ENCODE results near the gene CRYBG2. TPM values are rescaled to one million over a fixed set of nuclear protein-coding genes. Genes with fewer than 3 reads are reported as not detected.

The CRYBG2 gene
- total and polyA plus RNA-seq, 4 experiments from 2014 or later, result 0.27 to 6.7 (median 4.7) TPM

DNA sequence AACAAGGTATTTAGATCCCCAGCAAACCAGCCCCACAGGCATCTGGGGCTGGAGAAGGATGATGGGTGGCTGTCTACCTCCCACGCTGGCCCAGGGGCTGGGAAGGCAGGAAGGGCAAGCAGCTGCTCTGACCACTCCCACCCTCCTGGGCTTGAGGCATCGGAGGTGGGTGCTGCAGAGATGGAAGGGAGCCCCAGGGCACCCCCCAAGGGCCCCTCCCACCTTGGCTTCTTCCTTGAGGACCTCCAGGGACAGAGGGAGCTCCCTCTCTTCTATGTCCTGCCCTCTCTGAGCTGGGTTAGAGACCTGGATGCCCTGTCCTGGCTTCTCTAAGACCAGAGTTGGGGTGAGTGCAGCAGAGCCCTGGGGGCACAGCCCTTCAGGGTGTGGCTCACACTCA, 33.0 kb downstream of the CRYBG2 start:
- no peak for DNase-seq
- CTCF ChIA-PET (ENCODE audit: partially characterized antibody), result interaction anchor here (0.5 to 25.6 kb wide), 17 partner anchors 8 to 151 kb away, joined by 3 to 1027 read pairs (median 10); partner anchors contain the start of genes CEP85, SH3BGRL3, UBXN11 and ZNF593
- H3K27ac ChIP-seq (ENCODE audit: low read depth, low read length), result peak overlapping the region; percentile 69
- POLR2A ChIA-PET (ENCODE audit: partially characterized antibody), result interaction anchor here (0.7 to 33.0 kb wide), 20 partner anchors 12 to 209 kb away, joined by 3 to 3358 read pairs (median 8); partner anchors contain the start of genes CEP85, PDIK1L, SH3BGRL3 and UBXN11
- H3K36me3 ChIP-seq (ENCODE audit: insufficient read depth, low read length), result peaks cover 49% of the 10 kb centered on the region
- peaks cover 54% of the 10 kb centered on the region for H3K4me1 ChIP-seq (ENCODE audit: insufficient read depth, low read length)
- peak overlapping the region in 1 of 2 donors; percentile 94 for H3K4me3 ChIP-seq (ENCODE audit: low read length in 2 of 2)
- intact Hi-C loops (cut with micrococcal nuclease), result loop anchor here (1.0 to 5.0 kb wide), 7 partner anchors 36 to 216 kb away; partner anchors contain the start of genes C1orf232, CEP85 and ZNF593
- Mint-ChIP-seq H3K27ac (peak overlapping the region; percentile 83 to 99 (median 95)), H3K4me1 (peaks cover 35 to 69% (median 52%) of the 10 kb centered on the region in 4 donors), H3K9me3 (no peaks in the 10 kb centered on the region), H3K27me3 (no peaks in the 10 kb centered on the region), H3K4me3 (peak overlapping the region; percentile 95 to 100 (median 96)), H3K36me3 (peaks cover 60 to 67% of the 10 kb centered on the region in 2 donors)
- H3K9me3 ChIP-seq (ENCODE audit: control insufficient read depth in 1 of 2, low read length in 2 of 2), result no peaks in the 10 kb centered on the region
- no peaks in the 10 kb centered on the region for H3K27me3 ChIP-seq (ENCODE audit: insufficient read depth, low read length)

DNA sequence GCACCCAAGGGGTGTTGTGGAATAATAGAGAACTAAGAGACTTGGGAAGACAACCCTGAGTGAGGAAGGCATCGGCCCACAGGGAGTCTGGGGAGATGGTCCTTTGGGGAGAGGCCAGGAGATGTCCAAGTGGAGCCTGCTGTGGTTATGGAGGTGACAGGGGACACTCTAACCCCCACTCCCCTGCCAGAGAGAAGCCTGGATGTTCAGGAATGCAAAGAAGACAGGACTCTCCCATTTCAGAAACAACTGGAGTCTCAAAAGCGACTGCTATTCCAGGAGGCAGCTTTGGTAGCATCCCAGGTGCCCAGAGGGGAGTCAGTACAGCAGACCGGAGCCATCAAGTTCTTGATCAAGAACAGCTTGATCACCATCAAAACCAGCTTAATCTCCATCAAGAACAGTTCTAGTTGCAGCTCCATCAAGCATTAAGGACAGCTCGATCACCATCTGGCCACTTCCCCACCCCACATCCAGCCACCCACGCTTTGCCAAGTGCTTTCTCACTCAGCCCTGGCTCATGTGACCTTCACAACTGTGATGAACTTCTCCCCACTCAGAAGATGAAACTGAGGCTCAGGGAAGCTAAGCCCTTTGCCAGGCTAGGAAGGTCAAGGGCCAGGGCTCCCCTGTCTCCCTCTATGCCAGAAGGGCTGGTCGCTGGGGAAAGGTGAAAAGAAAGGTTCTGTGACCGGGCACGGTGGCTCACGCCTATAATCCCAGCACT, 35.4 kb downstream of the CRYBG2 start:
- H3K9me3 ChIP-seq (ENCODE audit: control insufficient read depth in 1 of 2, low read length in 2 of 2), result no peaks in the 10 kb centered on the region
- peaks cover 48 to 93% (median 67%) of the 10 kb centered on the region in 4 donors for H3K4me1 Mint-ChIP-seq
- ChIA-PET CTCF (ENCODE audit: partially characterized antibody) (interaction anchor here (0.7 to 25.6 kb wide), 14 partner anchors 10 to 220 kb away, joined by 3 to 1027 read pairs (median 6); partner anchors contain the start of genes CEP85, SH3BGRL3 and UBXN11), POLR2A (ENCODE audit: partially characterized antibody) (interaction anchor here (0.6 to 33.0 kb wide), 26 partner anchors 14 to 683 kb away, joined by 3 to 3358 read pairs (median 4); partner anchors contain the start of genes CEP85, DHDDS, HMGN2 and PDIK1L)
- H3K4me1 ChIP-seq (ENCODE audit: insufficient read depth, low read length), result peaks cover 78% of the 10 kb centered on the region
- H3K27me3 ChIP-seq (ENCODE audit: insufficient read depth, low read length), result no peaks in the 10 kb centered on the region
- H3K27ac Mint-ChIP-seq, result peak overlapping the region; percentile 83 to 97 (median 93)
- intact Hi-C loops (cut with micrococcal nuclease), result no loop called here
- H3K4me3 Mint-ChIP-seq, result peak overlapping the region; percentile 93 to 100 (median 96)
- H3K4me3 ChIP-seq (ENCODE audit: low read length in 2 of 2), result peak overlapping the region; percentile 94 to 99
- peaks cover 37% of the 10 kb centered on the region for H3K36me3 ChIP-seq (ENCODE audit: insufficient read depth, low read length)
- no peaks in the 10 kb centered on the region for H3K27me3 Mint-ChIP-seq
- H3K27ac ChIP-seq (ENCODE audit: low read depth, low read length), result peak overlapping the region; percentile 69
- H3K36me3 Mint-ChIP-seq, result peaks cover 49 to 52% of the 10 kb centered on the region in 2 donors
- no peak for DNase-seq
- no peaks in the 10 kb centered on the region for H3K9me3 Mint-ChIP-seq

DNA sequence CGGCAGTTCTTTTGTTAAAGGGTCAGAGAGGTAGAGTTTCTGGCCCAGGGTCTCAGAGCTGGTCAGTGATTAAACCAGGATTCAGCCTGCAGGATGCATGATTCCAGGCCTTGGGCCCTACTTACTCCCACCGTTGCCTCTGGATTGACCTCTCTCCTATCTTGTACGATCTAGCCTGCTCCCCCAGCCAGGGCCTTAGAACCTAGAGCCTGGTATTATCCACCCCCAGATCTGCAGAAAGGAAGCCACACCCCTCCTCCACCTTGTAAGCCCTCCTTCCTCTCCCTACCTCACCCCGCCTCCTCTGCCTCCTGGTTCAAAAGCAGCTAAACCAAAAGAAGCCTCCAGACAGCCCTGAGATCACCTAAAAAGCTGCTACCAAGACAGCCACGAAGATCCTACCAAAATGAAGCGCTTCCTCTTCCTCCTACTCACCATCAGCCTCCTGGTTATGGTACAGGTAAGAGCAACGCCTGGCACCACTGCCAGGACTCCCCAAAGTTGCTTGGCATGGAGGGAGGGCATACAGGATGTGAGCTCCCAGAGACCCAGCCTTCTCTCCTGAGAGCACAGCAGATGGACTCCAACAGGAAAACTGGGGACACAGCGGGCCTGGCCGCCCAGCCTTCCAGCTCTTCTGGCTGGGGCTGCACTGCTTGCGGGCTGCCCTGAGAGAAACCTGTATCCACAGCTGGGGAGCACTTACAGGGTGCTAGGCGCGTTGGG, 36.2 kb downstream of the CRYBG2 start, which contains the start of gene CD52:
Gene CD52, plus strand, starts transcription at position 347 of the 726 bp plus-strand sequence. Its CDS starts 60 bp downstream, at position 407.
- peak within 1 kb of the TSS; percentile 83 to 97 (median 93) for H3K27ac Mint-ChIP-seq
- no peaks in the 10 kb centered on the region for H3K9me3 ChIP-seq (ENCODE audit: control insufficient read depth in 1 of 2, low read length in 2 of 2)
- H3K27me3 ChIP-seq (ENCODE audit: insufficient read depth, low read length), result no peaks in the 10 kb centered on the region
- CTCF ChIA-PET (ENCODE audit: partially characterized antibody), result interaction anchor here (1.2 to 25.6 kb wide), 10 partner anchors 10 to 99 kb away, joined by 4 to 1027 read pairs (median 8); partner anchors contain the start of genes CEP85, SH3BGRL3 and UBXN11
- H3K36me3 ChIP-seq (ENCODE audit: insufficient read depth, low read length), result peaks cover 30% of the 10 kb centered on the region
- no peaks in the 10 kb centered on the region for H3K9me3 Mint-ChIP-seq
- peak within 1 kb of the TSS; percentile 93 to 100 (median 96) for H3K4me3 Mint-ChIP-seq
- peaks cover 76% of the 10 kb centered on the region for H3K4me1 ChIP-seq (ENCODE audit: insufficient read depth, low read length)
- H3K27me3 Mint-ChIP-seq, result no peaks in the 10 kb centered on the region
- H3K27ac ChIP-seq (ENCODE audit: low read depth, low read length), result peak within 1 kb of the TSS; percentile 69
- H3K4me3 ChIP-seq (ENCODE audit: low read length in 2 of 2), result peak within 1 kb of the TSS; percentile 94 to 99
- peaks cover 42 to 45% of the 10 kb centered on the region in 2 donors for H3K36me3 Mint-ChIP-seq
- peak; percentile 71 to 88 (median 76) for DNase-seq
- POLR2A ChIA-PET (ENCODE audit: partially characterized antibody), result interaction anchor here (0.5 to 33.0 kb wide), 21 partner anchors 15 to 1061 kb away, joined by 3 to 3358 read pairs (median 4); partner anchors contain the start of genes CEP85, DHDDS, HMGN2 and PDIK1L
- H3K4me1 Mint-ChIP-seq, result peaks cover 48 to 93% (median 67%) of the 10 kb centered on the region in 4 donors
- intact Hi-C loops (cut with micrococcal nuclease), result loop anchor here (1.0 kb wide), 2 partner anchors 10 to 61 kb away; no protein-coding TSS in a partner anchor

DNA sequence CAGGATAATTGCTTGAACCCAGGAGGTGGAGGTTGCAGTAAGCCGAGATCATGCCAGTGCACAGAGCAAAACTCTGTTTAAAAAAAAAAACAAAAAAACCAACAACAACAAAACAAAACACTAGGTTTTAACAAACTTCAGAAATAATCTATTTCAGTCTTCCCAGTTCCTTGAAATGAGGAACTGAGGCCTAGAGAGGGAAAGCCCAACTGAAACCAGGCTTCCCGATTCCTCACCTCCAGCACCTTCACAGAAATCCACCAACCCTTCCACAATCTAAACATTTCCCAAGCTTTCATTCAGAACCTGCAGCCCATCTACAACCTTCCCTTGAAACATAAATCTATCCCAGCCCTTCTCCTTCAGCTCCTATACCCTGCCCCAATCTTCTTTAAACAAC, 36.8 kb downstream of the CRYBG2 start:
- peak overlapping the region; percentile 94 to 99 for H3K4me3 ChIP-seq (ENCODE audit: low read length in 2 of 2)
- peak overlapping the region; percentile 83 to 97 (median 93) for H3K27ac Mint-ChIP-seq
- ChIA-PET CTCF (ENCODE audit: partially characterized antibody) (interaction anchor here (0.5 to 25.6 kb wide), 9 partner anchors 9 to 88 kb away, joined by 3 to 1027 read pairs (median 11); partner anchors contain the start of genes SH3BGRL3 and UBXN11), POLR2A (ENCODE audit: partially characterized antibody) (interaction anchor here (0.5 to 33.0 kb wide), 11 partner anchors 16 to 1060 kb away, joined by 3 to 3358 read pairs (median 14); partner anchors contain the start of genes CEP85, DHDDS, SH3BGRL3 and UBXN11)
- H3K4me3 Mint-ChIP-seq, result peak overlapping the region; percentile 93 to 100 (median 96)
- H3K9me3 Mint-ChIP-seq, result no peaks in the 10 kb centered on the region
- intact Hi-C loops (cut with micrococcal nuclease), result loop anchor here (1.0 kb wide), 2 partner anchors 10 to 61 kb away; no protein-coding TSS in a partner anchor
- no peaks in the 10 kb centered on the region for H3K27me3 Mint-ChIP-seq
- H3K27ac ChIP-seq (ENCODE audit: low read depth, low read length), result peak overlapping the region; percentile 69
- peaks cover 70% of the 10 kb centered on the region for H3K4me1 ChIP-seq (ENCODE audit: insufficient read depth, low read length)
- peaks cover 47 to 87% (median 62%) of the 10 kb centered on the region in 4 donors for H3K4me1 Mint-ChIP-seq
- H3K9me3 ChIP-seq (ENCODE audit: control insufficient read depth in 1 of 2, low read length in 2 of 2), result no peaks in the 10 kb centered on the region
- H3K36me3 Mint-ChIP-seq, result peaks cover 37 to 38% of the 10 kb centered on the region in 2 donors
- no peaks in the 10 kb centered on the region for H3K27me3 ChIP-seq (ENCODE audit: insufficient read depth, low read length)
- no peak for DNase-seq
- peaks cover 24% of the 10 kb centered on the region for H3K36me3 ChIP-seq (ENCODE audit: insufficient read depth, low read length)

DNA sequence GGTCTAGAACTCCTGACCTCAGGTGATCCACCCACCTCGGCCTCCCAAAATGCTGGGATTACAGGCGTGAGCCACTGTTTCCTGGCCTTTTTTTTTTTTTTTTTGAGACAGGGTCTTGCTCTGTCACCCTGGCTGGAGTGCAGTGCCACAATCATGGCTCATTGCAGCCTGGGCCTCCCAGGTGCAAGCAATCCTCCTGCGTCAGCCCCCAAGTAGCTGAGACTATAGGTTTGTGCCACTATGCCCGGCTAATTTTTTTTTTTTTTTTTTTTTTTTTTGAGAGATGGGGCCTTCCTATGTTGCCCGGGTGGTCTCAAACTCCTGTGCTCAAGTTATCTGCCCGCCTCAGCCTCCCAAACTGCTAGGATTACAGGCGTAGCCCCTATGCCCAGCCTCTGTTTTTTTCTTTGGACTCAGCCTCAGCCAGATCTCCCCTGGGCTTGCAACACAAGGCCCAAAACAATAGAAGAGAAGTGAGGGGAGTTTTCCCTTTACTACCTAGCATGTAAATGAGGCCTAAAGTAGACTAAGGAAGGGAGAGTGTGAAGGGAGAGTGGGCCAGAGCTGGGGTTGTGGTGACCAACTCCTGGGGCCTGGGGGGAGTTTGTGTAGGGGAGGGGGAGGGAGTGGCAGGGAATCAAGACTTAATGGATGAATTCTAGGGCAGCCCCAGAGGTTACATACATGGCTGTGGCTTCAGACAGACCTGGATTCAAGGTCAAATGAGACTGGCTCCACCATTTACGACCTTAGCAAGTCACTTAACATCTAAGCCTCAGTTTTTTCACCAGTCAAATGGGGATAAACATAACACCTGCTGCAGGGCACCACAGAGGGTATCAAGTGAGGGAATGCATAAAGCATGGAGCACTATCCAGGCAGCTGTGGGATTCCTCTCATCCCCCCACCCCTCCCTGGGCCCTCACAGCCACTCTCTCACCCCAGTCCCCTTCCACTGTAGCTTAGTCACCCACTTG, 37.8 kb downstream of the CRYBG2 start:
- H3K4me1 ChIP-seq (ENCODE audit: insufficient read depth, low read length), result peaks cover 60% of the 10 kb centered on the region
- ChIA-PET POLR2A (ENCODE audit: partially characterized antibody) (interaction anchor here (0.6 to 33.0 kb wide), 8 partner anchors 23 to 116 kb away, joined by 3 to 3358 read pairs (median 6); partner anchors contain the start of genes CEP85, DHDDS, SH3BGRL3 and UBXN11), CTCF (ENCODE audit: partially characterized antibody) (interaction anchor here (0.5 to 25.6 kb wide), 6 partner anchors 8 to 101 kb away, joined by 3 to 1027 read pairs (median 16); partner anchors contain the start of genes SH3BGRL3 and UBXN11)
- intact Hi-C loops (cut with micrococcal nuclease), result no loop called here
- H3K4me1 Mint-ChIP-seq, result peaks cover 45 to 87% (median 59%) of the 10 kb centered on the region in 4 donors
- H3K27ac Mint-ChIP-seq, result peak overlapping the region; percentile 77 to 97 (median 91)
- H3K4me3 Mint-ChIP-seq, result peak overlapping the region in 7 of 8 donors; percentile 89 to 100 (median 95)
- peaks cover 15% of the 10 kb centered on the region for H3K36me3 ChIP-seq (ENCODE audit: insufficient read depth, low read length)
- no peaks in the 10 kb centered on the region for H3K9me3 Mint-ChIP-seq
- peak overlapping the region; percentile 69 for H3K27ac ChIP-seq (ENCODE audit: low read depth, low read length)
- no peaks in the 10 kb centered on the region for H3K27me3 ChIP-seq (ENCODE audit: insufficient read depth, low read length)
- H3K36me3 Mint-ChIP-seq, result peaks cover 31 to 32% of the 10 kb centered on the region in 2 donors
- no peak for DNase-seq
- no peaks in the 10 kb centered on the region for H3K27me3 Mint-ChIP-seq
- H3K4me3 ChIP-seq (ENCODE audit: low read length in 2 of 2), result peak overlapping the region in 1 of 2 donors; percentile 12
- no peaks in the 10 kb centered on the region for H3K9me3 ChIP-seq (ENCODE audit: control insufficient read depth in 1 of 2, low read length in 2 of 2)

Data from CD4-positive, alpha-beta memory T cell (primary cell).